ENCODE results near the gene WWTR1.

Gene WWTR1

GRCh38 chr3:149567381-149567780 is 90.4 kb downstream of the WWTR1 start:
- DNase-seq (ENCODE audit: low read depth, low spot score) = no peak

GRCh38 chr3:149566292-149566975 is 91.4 kb downstream of the WWTR1 start:
- no peak for DNase-seq (ENCODE audit: low read depth, low spot score)

- no peak for DNase-seq (ENCODE audit: low read depth, low spot score)
Measured at GRCh38 chr3:149564079-149564478, 93.7 kb downstream of the WWTR1 start.

GRCh38 chr3:149563114-149563513 is 94.7 kb downstream of the WWTR1 start:
- DNase-seq (ENCODE audit: low read depth, low spot score) = no peak

- DNase-seq (ENCODE audit: low read depth, low spot score) = no peak
Measured at GRCh38 chr3:149560617-149561016, 97.2 kb downstream of the WWTR1 start.

- DNase-seq (ENCODE audit: low read depth, low spot score) = no peak
Measured at GRCh38 chr3:149560001-149560400, 97.8 kb downstream of the WWTR1 start.

- no peak for DNase-seq (ENCODE audit: low read depth, low spot score)
Measured at GRCh38 chr3:149559525-149559924, 98.3 kb downstream of the WWTR1 start.

- no peak for DNase-seq (ENCODE audit: low read depth, low spot score)
Measured at GRCh38 chr3:149555927-149556326, 101.9 kb downstream of the WWTR1 start.

- no peak for DNase-seq (ENCODE audit: low read depth, low spot score)
Measured at GRCh38 chr3:149554826-149555225, 103.0 kb downstream of the WWTR1 start.

GRCh38 chr3:149553781-149554451 is 103.9 kb downstream of the WWTR1 start:
- no peak for DNase-seq (ENCODE audit: low read depth, low spot score)

- no peak for DNase-seq (ENCODE audit: low read depth, low spot score)
Measured at GRCh38 chr3:149552700-149553099, 105.1 kb downstream of the WWTR1 start.

- DNase-seq (ENCODE audit: low read depth, low spot score) = no peak
Measured at GRCh38 chr3:149551500-149551899, 106.3 kb downstream of the WWTR1 start.

GRCh38 chr3:149548669-149549065 is 109.2 kb downstream of the WWTR1 start:
- DNase-seq (ENCODE audit: low read depth, low spot score) = no peak

- DNase-seq (ENCODE audit: low read depth, low spot score) = no peak
Measured at GRCh38 chr3:149547954-149548668, 109.7 kb downstream of the WWTR1 start.

GRCh38 chr3:149547413-149547812 is 110.4 kb downstream of the WWTR1 start:
- no peak for DNase-seq (ENCODE audit: low read depth, low spot score)

GRCh38 chr3:149545049-149545448 is 112.8 kb downstream of the WWTR1 start:
- DNase-seq (ENCODE audit: low read depth, low spot score) = no peak

GRCh38 chr3:149542375-149543312 is 115.2 kb downstream of the WWTR1 start:
- DNase-seq (ENCODE audit: low read depth, low spot score) = no peak

- no peak for DNase-seq (ENCODE audit: low read depth, low spot score)
Measured at GRCh38 chr3:149541091-149541491, 116.7 kb downstream of the WWTR1 start.

GRCh38 chr3:149538371-149538770 is 119.5 kb downstream of the WWTR1 start:
- DNase-seq (ENCODE audit: low read depth, low spot score) = no peak

GRCh38 chr3:149536429-149536828 is 121.4 kb downstream of the WWTR1 start:
- no peak for DNase-seq (ENCODE audit: low read depth, low spot score)

GRCh38 chr3:149535333-149535685 is 122.5 kb downstream of the WWTR1 start:
- DNase-seq (ENCODE audit: low read depth, low spot score) = no peak
